DOHH2 (cell line): ENCODE data around the gene PRRC2C.
"Not testable (repeated sequence)": the region's sequence is repeated elsewhere in the genome, so short reads cannot be mapped to it uniquely, and the experiment has no call there.

Source experiments
- H3F3A ChIP-seq: fragments of 200-600 bp; sonication (generic), shearing (Covaris generic); 2 replicates; pipeline ENCODE4 v1.6.0; 2016; ENCODE audit warnings: antibody characterized with exemption, mild to moderate bottlenecking; ENCODE audit not compliant: control insufficient read depth, insufficient read depth
- H3K27ac ChIP-seq: fragments of 200-600 bp; sonication (generic); 2 replicates; pipeline ENCODE4 v1.5.1; 2014; ENCODE audit warnings: low read depth, mild to moderate bottlenecking, low read length, moderate library complexity
- H3K27me3 ChIP-seq: fragments of 200-600 bp; sonication (generic); 2 replicates; pipeline ENCODE4 v1.6.1; 2014; ENCODE audit warnings: mild to moderate bottlenecking, low read length, mixed read lengths; ENCODE audit not compliant: control insufficient read depth
- H3K36me3 ChIP-seq: fragments of 200-600 bp; sonication (generic); 2 replicates; pipeline ENCODE4 v1.6.1; 2014; ENCODE audit warnings: mild to moderate bottlenecking, low read length, moderate library complexity, mixed read lengths; ENCODE audit not compliant: control insufficient read depth
- H3K4me1 ChIP-seq: fragments of 200-600 bp; sonication (generic); 2 replicates; pipeline ENCODE4 v1.6.1; 2014; ENCODE audit warnings: mild to moderate bottlenecking, low read length, mixed read lengths; ENCODE audit not compliant: control insufficient read depth
- H3K4me2 ChIP-seq: fragments of 200-600 bp; sonication (generic); 2 replicates; pipeline ENCODE4 v1.6.0; 2014; ENCODE audit warnings: mild to moderate bottlenecking, low read length, moderate library complexity
- H3K4me3 ChIP-seq: fragments of 200-600 bp; sonication (generic); 2 replicates; pipeline ENCODE4 v1.5.1; 2014; ENCODE audit warnings: mild to moderate bottlenecking, low read length, mixed read lengths
- H3K79me2 ChIP-seq: fragments of 200-600 bp; sonication (generic); 2 replicates; pipeline ENCODE4 v1.6.1; 2014; ENCODE audit warnings: mild to moderate bottlenecking, low read length, mixed read lengths; ENCODE audit not compliant: control insufficient read depth
- H3K9me2 ChIP-seq: fragments of 200-600 bp; sonication (generic); replicated peaks from 2 replicates; pipeline ENCODE4 v1.6.1; 2014; ENCODE audit warnings: mild to moderate bottlenecking, low read length, mixed read lengths; ENCODE audit not compliant: control insufficient read depth
- H3K9me3 ChIP-seq: fragments of 200-600 bp; sonication (generic); 2 replicates; pipeline ENCODE4 v1.6.1; 2014; ENCODE audit warnings: antibody characterized with exemption, low read length, mixed read lengths; ENCODE audit not compliant: control insufficient read depth, insufficient read depth
- H4K20me1 ChIP-seq: fragments of 200-600 bp; sonication (generic); 2 replicates; pipeline ENCODE4 v1.6.0; 2014; ENCODE audit warnings: low read depth, mild to moderate bottlenecking, antibody characterized with exemption, low read length, moderate library complexity; ENCODE audit not compliant: control insufficient read depth, insufficient read depth
- EZH2phosphoT487 ChIP-seq: fragments of 200-600 bp; sonication (generic); IDR thresholded peaks from 2 replicates; pipeline ENCODE4 v1.6.1; 2017; ENCODE audit warnings: borderline replicate concordance, mild to moderate bottlenecking, antibody characterized with exemption, low read length, moderate library complexity, mixed read lengths
- TF ChIP-seq, protein P1 (sequence below): fragments of 200-600 bp; sonication (generic); IDR thresholded peaks from one replicate; pipeline ENCODE4 v1.5.1; 2014; ENCODE audit warnings: antibody characterized with exemption, mild to moderate bottlenecking, low read depth, low read length; ENCODE audit not compliant: poor library complexity, severe bottlenecking

PRRC2C gene

DNA sequence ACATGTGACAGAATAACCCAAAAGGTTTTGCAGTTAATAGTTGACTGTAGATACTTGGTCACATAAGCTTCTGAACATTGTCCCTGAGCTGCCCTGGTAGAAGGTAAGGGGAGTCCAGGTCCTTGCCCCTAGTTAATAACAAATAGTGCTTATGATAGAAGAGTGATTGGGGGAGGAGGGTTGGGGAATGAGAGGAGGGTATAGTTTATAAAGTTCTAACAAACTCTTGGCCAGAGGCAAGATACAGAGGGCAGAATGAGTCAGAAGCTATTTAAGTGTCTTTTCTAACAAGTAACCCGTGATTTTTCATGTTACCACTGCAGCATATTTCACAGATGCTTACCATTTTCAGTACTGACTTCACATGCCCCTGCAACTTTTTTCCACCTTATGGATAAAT, 110.0 kb downstream of the PRRC2C start:
- Histone ChIP-seq H3F3A (peaks cover 17% of the 10 kb centered on the region), H4K20me1 (no peaks in the 10 kb centered on the region), H3K79me2 (no peaks in the 10 kb centered on the region), H3K27ac (no peak overlapping the region), H3K4me3 (no peak overlapping the region), H3K9me2 (no peaks in the 10 kb centered on the region), H3K27me3 (no peaks in the 10 kb centered on the region), H3K9me3 (no peaks in the 10 kb centered on the region), H3K4me2 (no peak overlapping the region), H3K4me1 (no peaks in the 10 kb centered on the region), H3K36me3 (peaks cover 32% of the 10 kb centered on the region)
- TF ChIP-seq, protein P1, sequence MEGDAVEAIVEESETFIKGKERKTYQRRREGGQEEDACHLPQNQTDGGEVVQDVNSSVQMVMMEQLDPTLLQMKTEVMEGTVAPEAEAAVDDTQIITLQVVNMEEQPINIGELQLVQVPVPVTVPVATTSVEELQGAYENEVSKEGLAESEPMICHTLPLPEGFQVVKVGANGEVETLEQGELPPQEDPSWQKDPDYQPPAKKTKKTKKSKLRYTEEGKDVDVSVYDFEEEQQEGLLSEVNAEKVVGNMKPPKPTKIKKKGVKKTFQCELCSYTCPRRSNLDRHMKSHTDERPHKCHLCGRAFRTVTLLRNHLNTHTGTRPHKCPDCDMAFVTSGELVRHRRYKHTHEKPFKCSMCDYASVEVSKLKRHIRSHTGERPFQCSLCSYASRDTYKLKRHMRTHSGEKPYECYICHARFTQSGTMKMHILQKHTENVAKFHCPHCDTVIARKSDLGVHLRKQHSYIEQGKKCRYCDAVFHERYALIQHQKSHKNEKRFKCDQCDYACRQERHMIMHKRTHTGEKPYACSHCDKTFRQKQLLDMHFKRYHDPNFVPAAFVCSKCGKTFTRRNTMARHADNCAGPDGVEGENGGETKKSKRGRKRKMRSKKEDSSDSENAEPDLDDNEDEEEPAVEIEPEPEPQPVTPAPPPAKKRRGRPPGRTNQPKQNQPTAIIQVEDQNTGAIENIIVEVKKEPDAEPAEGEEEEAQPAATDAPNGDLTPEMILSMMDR: no peak
- no peak for TF ChIP-seq EZH2phosphoT487

DNA sequence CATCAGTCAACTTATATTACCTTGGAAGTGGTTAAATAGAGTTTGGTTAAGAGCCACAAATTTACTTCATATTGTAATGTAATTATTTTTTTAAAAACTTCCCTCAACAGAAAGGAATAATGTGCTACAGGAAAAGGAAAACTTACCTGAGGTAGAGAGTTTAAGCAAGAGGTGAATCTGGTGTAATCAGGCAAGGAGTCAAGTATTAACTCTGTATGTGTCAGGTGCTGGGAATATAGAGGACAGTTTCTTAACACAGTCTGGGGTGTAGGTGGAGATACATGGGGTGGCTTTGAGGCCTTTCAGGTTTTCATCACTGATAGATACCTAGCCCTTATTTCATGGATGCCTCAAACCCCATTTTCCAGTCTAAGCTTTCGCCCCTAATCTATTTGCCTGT, 110.8 kb downstream of the PRRC2C start:
- no peaks in the 10 kb centered on the region for H3K4me1 ChIP-seq
- no peaks in the 10 kb centered on the region for H3K79me2 ChIP-seq
- no peak overlapping the region for H3K4me2 ChIP-seq
- H3K36me3 ChIP-seq: peaks cover 24% of the 10 kb centered on the region
- H4K20me1 ChIP-seq: no peaks in the 10 kb centered on the region
- peaks cover 17% of the 10 kb centered on the region for H3F3A ChIP-seq
- H3K4me3 ChIP-seq: no peak overlapping the region
- no peaks in the 10 kb centered on the region for H3K9me2 ChIP-seq
- no peak overlapping the region for H3K27ac ChIP-seq
- no peak for TF ChIP-seq EZH2phosphoT487
- TF ChIP-seq, protein P1: no peak
- H3K27me3 ChIP-seq: no peaks in the 10 kb centered on the region
- no peaks in the 10 kb centered on the region for H3K9me3 ChIP-seq

DNA sequence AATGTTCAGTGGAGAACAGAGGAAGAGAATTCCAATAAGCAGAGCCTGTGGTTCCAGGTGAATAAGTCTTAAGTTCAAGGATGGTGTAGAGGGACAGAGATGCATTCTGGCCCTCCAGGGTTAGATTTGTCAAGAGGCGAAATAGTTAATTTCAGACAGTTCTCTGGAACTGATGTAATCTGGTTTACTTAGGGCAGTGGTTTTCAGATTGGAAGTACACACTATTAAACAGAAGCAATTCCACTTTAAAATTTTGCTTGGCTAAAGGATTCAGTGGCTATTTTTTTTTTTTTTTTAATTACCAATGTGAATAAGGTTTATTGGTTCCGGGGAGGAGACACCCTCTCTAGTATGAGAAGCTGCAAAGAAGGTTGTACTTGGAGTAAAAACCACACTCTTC, 111.4 kb downstream of the PRRC2C start:
- no peak for TF ChIP-seq EZH2phosphoT487
- TF ChIP-seq, protein P1: no peak
- Histone ChIP-seq H3K27ac (no peak overlapping the region), H3K4me1 (no peaks in the 10 kb centered on the region), H3K79me2 (no peaks in the 10 kb centered on the region), H3K9me2 (no peaks in the 10 kb centered on the region), H3F3A (peaks cover 17% of the 10 kb centered on the region), H3K27me3 (no peaks in the 10 kb centered on the region), H3K9me3 (no peaks in the 10 kb centered on the region), H3K4me3 (no peak overlapping the region), H3K4me2 (no peak overlapping the region), H3K36me3 (peaks cover 18% of the 10 kb centered on the region), H4K20me1 (no peaks in the 10 kb centered on the region)

DNA sequence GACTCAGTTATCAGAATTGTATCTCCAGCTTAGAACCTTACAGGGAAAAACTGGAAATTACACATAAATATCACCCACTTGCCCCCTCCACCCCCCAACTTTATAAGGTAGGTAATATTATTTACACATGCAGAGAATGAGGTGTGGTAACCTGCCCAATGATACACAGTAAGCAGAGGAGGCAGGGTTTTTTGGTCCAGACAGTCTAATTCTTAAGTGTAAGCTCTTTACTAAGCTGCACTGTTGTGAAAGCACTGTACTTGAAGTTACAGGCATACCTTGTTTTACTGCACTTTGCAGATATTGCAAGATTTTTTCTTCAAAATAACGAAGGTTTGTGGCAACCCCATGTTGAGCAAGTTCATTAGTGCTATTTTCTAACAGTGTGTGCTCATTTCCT, 111.9 kb downstream of the PRRC2C start:
- TF ChIP-seq, protein P1: no peak
- TF ChIP-seq EZH2phosphoT487: no peak
- H3K27ac ChIP-seq: no peak overlapping the region
- H3K27me3 ChIP-seq: no peaks in the 10 kb centered on the region
- H4K20me1 ChIP-seq: no peaks in the 10 kb centered on the region
- no peak overlapping the region for H3K4me3 ChIP-seq
- no peaks in the 10 kb centered on the region for H3K4me1 ChIP-seq
- H3K9me3 ChIP-seq: no peaks in the 10 kb centered on the region
- peaks cover 17% of the 10 kb centered on the region for H3F3A ChIP-seq
- no peaks in the 10 kb centered on the region for H3K9me2 ChIP-seq
- H3K4me2 ChIP-seq: no peak overlapping the region
- H3K79me2 ChIP-seq: no peaks in the 10 kb centered on the region
- H3K36me3 ChIP-seq: peaks cover 13% of the 10 kb centered on the region

DNA sequence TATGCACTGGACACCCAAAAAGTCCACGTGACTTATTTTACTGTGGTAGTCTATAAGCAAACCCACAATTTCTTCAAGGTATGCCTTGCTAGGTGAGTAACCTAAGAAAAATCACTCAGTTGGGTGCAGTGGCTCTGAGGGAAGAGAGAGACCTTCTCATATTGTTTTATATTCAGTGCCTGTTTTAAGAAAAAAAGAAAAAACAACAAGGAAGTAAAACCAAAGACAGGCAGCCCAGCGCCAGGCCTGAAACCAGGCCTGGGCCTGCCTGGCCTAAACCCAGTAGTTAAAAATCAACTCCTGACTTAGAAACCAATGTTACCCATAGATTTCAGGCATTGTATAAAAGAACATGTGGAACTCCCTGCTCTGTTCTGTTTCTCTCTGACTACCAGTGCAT, 115.0 kb downstream of the PRRC2C start:
- not testable (repeated sequence) for H3K27me3 ChIP-seq, H3K4me1 ChIP-seq, H3K4me2 ChIP-seq, H3K36me3 ChIP-seq, H4K20me1 ChIP-seq, H3K9me3 ChIP-seq, H3K4me3 ChIP-seq, H3K27ac ChIP-seq, H3K9me2 ChIP-seq, H3K79me2 ChIP-seq
- peaks cover 17% of the 10 kb centered on the region for H3F3A ChIP-seq
